HG02973 (cell line): ENCODE results near the gene SNX32.
A peak's percentile ranks its signal among the peaks of the same experiment; 100 is the strongest.

Source experiments
- ATAC-seq: cut with Tn5 transposase; IDR thresholded peaks from one replicate; pipeline ENCODE4 v1.9.1; 2021; ENCODE audit warnings: moderate library complexity; ENCODE audit not compliant: unreplicated experiment

SNX32 gene

DNA sequence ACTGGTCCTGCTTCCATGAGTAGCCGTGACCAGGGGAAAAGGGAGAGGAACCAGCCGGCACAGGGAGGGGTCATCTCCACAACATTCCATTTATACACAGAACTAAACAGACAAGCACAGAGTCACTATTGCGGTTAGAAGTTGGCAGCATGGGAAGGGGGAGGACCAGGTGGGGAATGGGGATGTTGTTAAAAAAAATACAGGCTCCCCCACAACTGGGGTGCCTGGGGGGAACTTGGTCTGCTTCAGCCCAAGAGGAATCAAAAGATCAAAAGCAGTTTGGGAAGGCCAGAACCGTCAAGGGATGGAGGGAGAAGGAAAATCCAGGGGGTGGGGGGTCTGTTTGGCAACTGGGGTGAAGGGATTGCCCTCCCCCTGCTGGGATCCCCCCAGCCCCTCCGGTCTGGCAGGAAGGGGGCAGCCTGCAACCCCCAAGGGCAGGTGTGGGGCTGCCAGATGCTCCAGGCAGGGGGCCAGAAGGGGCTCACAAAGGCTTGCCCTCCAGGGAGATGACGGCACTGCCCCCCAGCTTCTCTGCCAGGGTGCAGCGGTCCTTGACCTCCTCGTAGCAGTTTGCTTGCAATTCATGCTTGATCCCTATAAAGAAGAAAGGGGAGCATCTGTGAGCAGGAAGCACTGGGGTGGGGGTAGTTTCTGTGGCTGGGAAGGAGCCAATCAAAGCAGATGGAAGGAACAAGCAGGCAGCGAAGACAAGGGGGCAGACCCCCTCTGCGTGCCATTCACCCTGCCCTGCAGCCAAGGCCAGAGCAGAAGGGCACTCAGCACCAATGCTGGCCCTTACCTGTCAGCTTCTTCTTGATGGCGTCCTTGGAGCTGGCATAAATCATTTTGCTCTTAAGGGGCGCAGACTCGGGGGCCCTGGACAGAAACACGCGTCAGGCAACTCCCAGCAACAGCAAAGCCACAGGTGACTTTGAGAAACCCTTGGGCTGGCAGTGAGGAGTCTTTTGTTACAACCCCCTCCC lies 21.4 kb downstream of the SNX32 start:
- ATAC-seq, result no peak

DNA sequence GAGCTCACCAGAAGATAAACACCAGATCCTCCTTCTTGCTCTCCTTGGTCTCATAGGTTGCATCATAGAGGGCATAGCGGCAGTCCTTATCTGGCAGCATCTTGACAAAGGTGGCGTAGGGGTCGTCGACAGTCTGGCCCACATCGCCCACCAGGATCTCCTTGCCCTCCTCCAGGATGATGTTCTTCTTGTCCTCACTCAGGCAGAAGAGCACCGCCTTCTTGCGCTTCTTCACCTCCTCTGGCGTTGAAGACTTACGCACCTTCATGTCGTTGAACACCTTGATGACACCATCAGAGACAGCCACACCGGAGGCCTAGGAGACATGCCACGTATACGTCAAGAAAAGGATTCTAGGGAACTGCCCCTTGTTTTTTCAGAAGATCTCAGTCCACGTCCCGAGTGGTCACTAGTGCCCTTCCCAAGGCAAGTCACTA lies 22.2 kb downstream of the SNX32 start:
- no peak for ATAC-seq

DNA sequence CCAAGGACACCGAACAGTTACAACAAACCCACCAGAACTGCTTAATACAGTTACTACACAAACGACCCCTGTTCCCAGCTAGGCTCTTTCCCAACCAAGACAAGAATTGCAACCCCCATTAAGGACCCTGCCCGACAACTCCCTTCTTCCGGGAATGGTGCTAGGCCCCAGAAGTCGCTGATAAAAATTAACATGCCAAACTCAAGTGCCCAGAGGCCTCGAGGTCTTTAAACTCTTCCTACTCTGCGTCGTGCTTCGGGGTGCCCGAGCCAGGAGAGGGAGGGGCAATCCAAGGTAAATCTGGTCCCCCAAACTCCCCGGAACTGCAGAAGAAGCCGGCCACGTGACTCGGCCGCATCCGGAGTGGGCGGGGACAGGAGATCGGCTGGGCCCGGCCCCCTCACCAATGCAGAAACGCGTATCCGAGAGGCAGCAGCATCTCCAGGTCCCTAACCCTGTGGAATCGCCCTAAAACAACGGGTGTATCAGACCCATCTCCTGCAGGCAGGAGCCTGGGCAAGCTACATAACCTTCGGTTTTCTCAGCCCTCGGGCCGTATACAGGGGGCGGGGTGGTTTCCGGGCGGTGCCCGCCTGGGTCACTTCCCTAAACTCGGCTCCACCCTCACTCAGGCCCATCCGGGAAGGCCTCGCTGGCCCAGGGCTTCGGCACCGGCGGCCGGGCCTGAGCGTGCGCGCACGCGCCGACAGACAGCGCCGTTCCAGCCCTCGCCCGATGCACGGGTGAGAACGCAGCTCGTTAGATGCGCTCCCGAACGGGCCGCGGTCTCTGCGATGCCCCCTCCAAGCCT lies 23.1 kb downstream of the SNX32 start:
- ATAC-seq, result peak; percentile 22

DNA sequence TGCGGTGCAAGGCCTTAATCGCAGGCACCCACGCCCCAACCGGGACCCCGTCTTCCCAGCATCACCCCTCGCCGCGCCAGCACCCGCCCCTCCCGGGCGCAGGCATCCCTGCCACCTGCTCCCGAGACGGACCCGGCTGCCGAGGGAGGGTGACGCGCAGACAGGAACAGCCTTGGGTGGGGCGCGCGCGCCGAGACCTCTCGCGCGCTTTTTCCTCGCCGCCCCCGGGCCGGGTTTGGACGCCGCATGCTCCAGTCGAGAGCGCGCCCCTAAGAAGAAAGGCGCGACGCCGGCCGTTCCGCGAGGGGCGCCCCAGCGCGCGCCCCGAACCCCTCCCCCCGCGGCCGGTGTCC lies 23.7 kb downstream of the SNX32 start:
- ATAC-seq, result peak; percentile 3

DNA sequence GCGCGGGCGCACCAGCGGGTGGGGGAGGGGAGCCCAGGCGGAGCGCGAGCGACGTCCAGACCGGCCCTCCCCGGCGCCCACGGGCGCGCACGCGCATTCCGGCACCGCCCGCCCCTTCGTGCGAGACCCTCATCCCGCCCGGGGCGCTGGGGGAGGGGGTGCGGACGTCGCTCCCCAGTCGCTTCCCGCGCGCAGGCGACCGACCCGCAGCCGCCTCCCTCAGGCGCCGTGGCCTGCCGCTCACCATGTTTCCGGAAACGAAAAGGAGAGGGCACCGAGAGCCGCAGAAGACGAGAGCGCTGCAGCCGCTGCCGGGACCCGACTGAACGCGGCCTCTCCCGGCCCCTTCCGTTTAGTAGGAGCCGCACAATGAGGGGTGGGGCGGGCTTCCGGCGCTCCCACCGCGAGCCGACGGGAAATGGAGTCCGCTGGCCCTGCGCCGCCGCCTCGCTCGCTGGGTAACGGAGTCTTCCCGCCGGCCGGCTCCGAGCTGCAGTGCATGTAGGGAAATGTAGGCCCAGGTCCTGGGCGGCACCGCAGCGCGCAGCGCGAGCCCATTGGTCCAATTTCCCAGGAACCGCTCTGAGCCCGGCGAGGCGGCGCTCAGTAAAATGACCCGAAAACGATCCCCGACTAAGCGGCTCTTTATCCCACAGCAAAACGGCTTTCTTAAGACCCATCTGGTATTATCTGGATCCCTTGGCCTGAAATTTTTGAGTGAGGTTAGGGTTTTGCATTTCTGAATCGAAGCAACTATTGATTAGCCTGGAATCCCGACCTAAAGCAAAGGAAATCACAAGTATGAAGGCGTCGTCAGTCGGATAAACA lies 24.3 kb downstream of the SNX32 start, which contains the start of gene CFL1:
CFL1 (minus strand) TSS at position 328 of the 828 bp plus-strand sequence; CDS start at position 247, 81 bp downstream.
- peak; percentile 45 for ATAC-seq

DNA sequence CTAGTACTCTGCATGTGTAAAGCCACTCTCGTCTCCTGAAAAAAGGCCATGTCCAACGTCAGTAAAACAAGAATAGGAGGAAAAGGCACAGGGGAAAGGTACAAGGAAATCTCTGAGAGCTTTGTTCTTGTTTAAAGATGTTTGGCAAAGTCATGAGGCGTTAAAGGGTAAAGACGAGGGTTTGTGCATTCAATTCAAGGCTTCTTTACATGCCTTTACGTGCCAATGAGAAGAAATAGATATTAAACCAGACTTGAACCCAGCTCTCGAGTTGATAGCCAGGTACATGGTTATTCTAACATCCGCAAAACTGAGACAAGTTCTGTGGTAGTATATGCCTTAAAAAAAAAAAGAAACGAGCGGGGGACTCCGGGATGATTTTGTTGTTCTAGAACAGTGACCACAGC lies 24.9 kb downstream of the SNX32 start:
- ATAC-seq, result no peak

DNA sequence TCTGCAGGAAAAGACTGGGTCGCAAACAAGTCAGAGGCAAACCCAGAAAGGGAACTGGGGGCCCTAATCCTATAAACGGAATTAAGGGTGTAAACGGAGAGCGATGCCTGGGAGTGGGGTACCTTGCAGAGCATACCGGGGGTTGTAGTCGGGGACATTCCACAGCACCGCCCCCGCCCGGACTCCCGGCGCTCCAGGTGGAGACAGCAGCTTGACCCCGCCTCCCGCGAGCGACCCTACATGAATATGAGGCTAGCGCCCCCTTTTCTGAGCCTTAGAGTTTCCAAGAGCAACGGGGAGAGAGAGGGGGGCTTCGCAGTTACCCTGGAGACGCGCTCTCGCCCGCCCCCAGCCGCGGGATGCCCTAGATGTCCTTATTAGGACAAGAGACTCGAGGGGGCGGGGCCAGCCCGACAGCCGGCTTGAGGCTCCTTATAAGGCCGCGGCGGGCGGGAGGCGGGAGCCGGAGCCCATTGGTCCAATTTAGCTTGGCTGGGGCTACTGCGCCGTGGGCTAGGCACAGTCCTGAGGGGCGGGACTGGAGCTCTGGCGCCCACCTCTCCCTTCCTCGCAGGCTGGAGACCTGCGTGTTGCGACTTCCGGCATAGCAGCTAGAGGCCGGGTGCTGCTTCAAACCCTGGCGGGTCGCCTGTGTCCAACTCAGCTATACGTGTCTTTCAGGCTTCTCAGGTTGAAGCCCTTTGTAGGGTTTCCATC lies 25.5 kb downstream of the SNX32 start:
- peak; percentile 44 for ATAC-seq

DNA sequence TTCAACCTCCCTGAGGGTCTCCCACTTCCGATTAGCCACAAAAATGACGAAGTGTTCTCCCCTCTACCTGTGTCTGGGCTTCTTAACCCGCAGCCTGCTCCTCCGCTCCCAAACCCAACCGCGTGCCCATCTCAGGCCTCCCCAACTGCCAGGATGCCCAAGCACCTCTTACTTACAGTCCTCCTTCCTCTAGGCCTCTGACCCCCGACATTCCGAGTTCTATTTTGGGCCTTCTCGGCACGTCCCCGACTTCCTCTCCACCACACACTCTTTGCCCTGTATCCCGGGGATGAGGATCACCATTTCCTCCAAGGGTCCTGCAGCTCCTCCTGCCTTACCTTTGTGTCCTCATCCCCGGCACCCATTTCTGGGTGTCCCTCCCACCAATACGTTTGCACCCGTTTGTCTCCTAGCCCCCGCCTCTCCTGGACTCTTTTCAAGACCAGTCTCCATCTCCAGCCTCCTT lies 26.1 kb downstream of the SNX32 start:
- no peak for ATAC-seq

DNA sequence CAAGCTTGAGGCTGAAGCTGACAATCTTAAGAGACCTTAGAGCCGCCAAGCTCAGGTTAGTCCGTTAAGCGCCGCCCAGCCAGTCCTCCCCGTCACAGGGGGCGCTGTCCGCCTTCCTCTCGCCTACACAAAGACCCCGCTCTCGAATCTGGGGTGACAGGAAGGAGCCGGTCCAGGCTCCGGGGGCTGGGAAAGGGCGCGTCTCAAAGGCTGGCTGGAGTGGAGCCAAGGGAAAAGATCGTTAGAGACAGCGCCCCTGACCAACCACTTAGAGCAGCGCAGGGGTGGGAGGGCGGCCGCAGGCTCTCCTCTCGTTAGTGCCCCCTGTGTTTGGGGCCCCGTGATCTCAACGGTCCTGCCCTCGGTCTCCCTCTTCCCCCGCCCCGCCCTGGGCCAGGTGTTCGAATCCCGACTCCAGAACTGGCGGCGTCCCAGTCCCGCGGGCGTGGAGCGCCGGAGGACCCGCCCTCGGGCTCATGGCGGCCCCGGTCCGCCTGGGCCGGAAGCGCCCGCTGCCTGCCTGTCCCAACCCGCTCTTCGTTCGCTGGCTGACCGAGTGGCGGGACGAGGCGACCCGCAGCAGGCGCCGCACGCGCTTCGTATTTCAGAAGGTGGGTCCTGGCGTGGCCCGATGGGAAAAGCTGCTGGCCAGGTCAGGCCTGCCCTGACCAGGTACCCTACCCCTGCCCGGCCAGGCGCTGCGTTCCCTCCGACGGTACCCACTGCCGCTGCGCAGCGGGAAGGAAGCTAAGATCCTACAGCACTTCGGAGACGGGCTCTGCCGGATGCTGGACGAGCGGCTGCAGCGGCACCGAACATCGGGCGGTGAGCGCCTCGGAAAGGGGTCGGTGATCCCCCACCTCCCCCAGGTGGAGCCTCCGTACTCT lies 26.8 kb downstream of the SNX32 start, which contains the start of gene MUS81:
MUS81 (plus strand) TSS at position 156 of the 887 bp plus-strand sequence; CDS start at position 477, 321 bp downstream.
- no peak for ATAC-seq

DNA sequence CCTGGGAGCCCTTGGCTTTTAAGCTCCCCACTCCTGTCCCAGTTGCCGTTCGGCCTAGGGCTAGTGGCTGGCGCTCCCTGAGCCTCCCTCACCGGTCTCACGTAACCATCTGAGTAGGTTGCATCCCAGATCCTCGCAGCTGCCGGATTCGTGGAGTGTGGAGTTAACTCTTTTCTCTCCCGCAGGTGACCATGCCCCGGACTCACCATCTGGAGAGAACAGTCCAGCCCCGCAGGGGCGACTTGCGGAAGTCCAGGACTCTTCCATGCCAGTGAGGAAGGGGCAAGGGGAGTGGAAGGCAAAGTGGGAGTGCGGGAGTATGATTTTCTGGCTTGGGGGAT lies 27.4 kb downstream of the SNX32 start:
- ATAC-seq, result no peak

DNA sequence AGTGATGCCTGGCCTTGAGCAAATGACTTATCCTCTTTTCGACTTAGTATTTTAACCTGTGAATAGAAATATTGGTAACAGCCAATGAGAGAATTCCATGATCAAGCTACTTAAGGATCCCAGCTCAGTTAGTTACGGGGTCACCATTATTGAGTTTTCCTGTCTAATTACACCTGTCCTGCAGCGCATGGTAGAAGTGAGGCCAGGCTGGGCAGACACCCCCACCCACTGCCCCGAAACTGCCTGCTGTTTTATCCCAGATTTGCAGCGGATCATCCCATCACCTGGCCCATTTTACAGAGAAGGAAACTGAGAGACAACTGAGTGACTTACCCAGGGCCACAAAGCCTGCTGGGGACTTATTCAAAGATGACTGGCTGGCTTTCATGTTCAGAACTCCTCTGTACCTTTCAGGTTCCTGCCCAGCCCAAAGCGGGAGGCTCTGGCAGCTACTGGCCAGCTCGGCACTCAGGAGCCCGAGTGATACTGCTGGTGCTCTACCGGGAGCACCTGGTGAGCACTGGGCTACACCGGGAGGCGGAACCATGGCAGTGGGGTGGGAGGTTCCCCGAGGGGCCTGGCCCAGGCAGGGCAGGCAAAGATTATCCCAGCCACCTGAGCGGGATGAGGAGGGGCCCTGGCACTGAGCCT lies 27.9 kb downstream of the SNX32 start:
- no peak for ATAC-seq

DNA sequence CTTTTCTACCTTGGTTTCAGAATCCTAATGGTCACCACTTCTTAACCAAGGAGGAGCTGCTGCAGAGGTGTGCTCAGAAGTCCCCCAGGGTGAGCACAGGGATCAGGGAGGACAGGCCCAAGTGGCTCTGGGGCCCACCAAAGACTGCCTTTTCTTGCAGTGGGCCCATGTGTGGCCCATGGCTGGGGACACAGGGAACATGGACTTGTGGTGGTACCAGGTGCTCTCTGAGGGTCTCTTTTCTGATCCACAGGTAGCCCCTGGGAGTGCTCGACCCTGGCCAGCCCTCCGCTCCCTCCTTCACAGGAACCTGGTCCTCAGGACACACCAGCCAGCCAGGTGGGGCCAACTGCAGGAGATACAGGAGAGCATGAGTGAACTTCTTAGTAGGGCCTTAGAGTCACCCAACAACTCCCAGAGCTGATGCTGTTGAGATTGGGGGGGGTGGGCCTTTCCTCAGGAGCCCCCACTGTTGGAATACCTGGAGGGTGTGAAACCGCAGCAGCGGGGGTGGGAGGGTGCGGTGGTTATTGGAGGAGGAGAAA lies 28.5 kb downstream of the SNX32 start:
- ATAC-seq, result no peak

DNA sequence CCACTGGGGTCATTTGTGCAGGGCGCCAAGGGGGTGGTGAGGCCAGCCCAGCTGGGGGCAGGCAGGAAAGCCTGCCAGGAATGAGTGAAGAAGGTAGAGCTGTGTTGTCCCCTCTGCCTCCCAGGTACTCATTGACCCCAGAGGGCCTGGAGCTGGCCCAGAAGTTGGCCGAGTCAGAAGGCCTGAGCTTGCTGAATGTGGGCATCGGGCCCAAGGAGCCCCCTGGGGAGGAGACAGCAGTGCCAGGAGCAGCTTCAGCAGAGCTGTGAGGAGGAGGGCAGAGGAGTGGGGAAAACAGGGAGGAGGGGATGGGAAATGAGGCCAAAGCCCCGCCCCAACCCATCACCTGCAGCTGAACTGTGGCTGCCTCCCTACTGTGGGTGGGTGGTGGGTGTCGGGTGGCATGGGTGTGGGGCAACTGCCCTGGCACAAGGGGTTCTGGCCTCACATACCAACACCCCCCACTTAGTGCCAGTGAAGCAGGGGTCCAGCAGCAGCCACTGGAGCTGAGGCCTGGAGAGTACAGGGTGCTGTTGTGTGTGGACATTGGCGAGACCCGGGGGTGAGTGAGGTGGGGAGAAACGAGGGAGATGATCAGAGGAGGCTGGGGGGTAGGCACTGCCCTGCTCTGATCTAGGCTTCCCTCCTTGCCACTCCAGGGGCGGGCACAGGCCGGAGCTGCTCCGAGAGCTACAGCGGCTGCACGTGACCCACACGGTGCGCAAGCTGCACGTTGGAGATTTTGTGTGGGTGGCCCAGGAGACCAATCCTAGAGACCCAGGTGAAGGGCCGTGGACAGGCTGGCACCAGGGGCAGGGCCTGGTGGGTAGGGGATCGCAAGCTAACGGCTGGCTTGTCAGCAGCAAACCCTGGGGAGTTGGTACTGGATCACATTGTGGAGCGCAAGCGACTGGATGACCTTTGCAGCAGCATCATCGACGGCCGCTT lies 29.5 kb downstream of the SNX32 start:
- no peak for ATAC-seq

DNA sequence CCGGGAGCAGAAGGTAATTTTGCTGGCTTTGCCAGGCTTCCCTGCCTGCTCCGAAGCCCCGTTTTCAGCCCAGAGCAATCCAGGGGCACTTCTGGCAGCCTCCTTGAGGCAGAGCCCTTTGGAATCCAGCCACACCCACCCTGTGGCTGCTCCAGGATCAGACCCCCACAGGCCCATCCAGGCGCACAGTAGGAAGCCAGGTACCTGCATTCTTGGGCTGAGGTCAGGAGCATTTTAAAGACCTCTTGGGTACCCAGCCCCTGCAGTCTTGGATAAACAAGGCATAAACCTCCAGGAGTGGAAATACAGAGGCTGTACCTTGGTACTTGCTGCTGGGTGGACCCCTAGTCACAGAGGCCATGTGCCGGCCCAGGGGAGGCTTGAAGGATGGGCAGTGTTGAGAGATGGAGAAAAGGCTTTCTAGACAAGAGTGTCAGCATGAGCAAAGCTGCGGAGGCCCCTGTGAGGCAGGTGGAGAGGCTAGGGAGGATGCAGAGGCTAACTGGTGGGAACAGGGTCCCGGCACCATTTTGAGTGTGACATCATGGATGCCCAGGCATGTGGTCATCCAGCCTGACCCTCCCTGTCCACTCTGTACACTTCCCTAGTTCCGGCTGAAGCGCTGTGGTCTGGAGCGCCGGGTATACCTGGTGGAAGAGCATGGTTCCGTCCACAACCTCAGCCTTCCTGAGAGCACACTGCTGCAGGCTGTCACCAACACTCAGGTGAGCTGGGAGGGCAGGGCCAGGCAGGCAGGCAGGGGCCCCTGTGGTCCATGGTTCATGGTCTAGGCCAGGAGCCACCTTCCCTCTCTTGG lies 30.3 kb downstream of the SNX32 start:
- no peak for ATAC-seq

DNA sequence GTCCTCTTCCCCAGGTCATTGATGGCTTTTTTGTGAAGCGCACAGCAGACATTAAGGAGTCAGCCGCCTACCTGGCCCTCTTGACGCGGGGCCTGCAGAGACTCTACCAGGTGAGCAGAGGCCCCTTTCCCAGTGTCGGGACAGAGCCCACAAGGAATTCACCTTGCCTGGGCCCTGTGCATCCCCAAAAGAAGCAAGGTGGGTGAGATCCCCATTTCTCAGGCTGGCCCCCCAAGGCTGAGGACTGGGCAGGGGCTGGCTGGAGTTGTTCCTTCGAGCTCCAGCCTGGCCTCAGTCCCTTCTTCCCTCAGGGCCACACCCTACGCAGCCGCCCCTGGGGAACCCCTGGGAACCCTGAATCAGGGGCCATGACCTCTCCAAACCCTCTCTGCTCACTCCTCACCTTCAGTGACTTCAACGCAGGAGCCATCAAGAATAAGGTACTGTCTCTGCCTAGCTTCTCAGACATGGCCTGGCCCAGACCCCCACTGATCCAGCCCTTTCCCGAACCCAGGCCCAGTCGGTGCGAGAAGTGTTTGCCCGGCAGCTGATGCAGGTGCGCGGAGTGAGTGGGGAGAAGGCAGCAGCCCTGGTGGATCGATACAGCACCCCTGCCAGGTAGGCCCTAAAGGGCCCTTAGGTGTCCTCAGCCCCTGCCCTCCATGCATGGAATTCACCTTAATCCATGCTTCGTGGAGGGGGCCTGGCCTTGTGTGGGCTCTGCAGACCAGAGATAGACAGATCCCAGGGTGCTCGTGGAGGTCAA lies 31.1 kb downstream of the SNX32 start:
- ATAC-seq, result no peak
